NB4 (cell line): ENCODE results near the gene LAMTOR1.

Experiments
- DNase-seq: peaks from one replicate; pipeline ENCODE4 v3.0.0; 2010; ENCODE audit warnings: low read depth
- H3K4me3 ChIP-seq: one replicate; pipeline ENCODE4 v1.5.1; 2011; ENCODE audit warnings: mild to moderate bottlenecking, low read depth, low read length, moderate library complexity
- CTCF ChIP-seq: IDR thresholded peaks from one replicate; pipeline ENCODE4 v1.5.1; 2012; ENCODE audit warnings: low read depth, low read length
- MYC ChIP-seq: IDR thresholded peaks from 2 replicates; pipeline ENCODE4 v1.6.1; 2011; ENCODE audit warnings: low read depth, low read length
- POLR2A ChIP-seq: IDR thresholded peaks from 2 replicates; pipeline ENCODE4 v1.6.1; 2011; ENCODE audit warnings: mild to moderate bottlenecking; ENCODE audit not compliant: insufficient read length; ENCODE audit errors: extremely low read depth
- TF ChIP-seq, protein P1 (sequence below): IDR thresholded peaks from 2 replicates; pipeline ENCODE4 v1.6.1; 2011; ENCODE audit warnings: low read depth, low read length

The LAMTOR1 gene

DNA sequence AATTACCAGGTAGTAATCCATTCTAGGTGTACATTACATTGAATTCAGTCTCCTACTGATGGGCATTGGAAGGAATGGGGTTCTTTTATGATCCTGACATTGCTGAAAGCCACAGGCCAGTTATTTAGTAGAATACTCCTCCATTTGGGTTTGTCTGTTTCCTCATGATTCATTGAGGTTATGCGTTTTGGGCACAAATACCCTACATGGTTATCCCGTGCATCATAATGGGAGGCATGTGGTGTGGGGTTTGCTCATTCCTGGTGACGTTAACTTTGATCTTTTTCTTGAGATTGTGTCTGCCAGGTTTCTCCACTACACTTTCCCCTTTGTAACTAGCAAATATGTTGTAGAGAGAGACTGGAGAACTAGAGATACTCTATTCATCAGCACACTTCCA is 38.0 kb upstream of the LAMTOR1 start:
- H3K4me3 ChIP-seq: no peak overlapping the region
- DNase-seq: peak; percentile 68
- TF ChIP-seq CTCF (no peak), POLR2A (no peak), MYC (no peak)
- TF ChIP-seq, protein P1, sequence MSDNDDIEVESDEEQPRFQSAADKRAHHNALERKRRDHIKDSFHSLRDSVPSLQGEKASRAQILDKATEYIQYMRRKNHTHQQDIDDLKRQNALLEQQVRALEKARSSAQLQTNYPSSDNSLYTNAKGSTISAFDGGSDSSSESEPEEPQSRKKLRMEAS: no peak

DNA sequence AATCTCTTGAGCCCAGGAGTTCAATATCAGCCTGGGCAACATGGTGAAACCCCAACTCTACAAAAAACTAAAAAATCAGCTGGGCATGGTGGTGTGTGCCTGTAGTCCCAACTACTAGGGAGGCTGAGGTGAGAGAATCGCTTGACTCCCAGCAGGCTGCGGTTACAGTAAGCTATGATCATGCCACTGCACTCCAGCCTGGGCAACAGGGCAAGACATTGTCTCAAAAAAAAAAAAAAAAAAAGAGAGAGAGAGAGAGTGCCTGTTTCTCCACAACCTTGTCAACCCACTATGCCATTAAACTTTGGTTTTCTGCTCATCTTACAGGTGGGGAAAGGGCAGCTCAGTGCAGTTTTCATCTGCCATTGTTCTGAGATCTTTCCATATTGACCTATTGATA is 37.6 kb upstream of the LAMTOR1 start:
- no peak for DNase-seq
- H3K4me3 ChIP-seq: no peak overlapping the region
- TF ChIP-seq MYC (no peak), POLR2A (no peak), CTCF (no peak)
- TF ChIP-seq, protein P1: no peak

GRCh38 chr11:72139500-72139899 is 36.4 kb upstream of the LAMTOR1 start:
- DNase-seq: no peak
- TF ChIP-seq POLR2A (no peak), MYC (no peak), CTCF (no peak)
- TF ChIP-seq, protein P1: no peak
- H3K4me3 ChIP-seq: no peak overlapping the region

GRCh38 chr11:72138821-72139390 is 35.8 kb upstream of the LAMTOR1 start:
- H3K4me3 ChIP-seq: no peak overlapping the region
- DNase-seq: no peak
- TF ChIP-seq, protein P1: no peak
- TF ChIP-seq CTCF: no peak
- no peak for TF ChIP-seq POLR2A
- no peak for TF ChIP-seq MYC

GRCh38 chr11:72136684-72137262 is 33.7 kb upstream of the LAMTOR1 start:
- no peak overlapping the region for H3K4me3 ChIP-seq
- no peak for DNase-seq
- no peak for TF ChIP-seq POLR2A
- TF ChIP-seq, protein P1: no peak
- no peak for TF ChIP-seq CTCF
- no peak for TF ChIP-seq MYC
